Measurements from ENCODE around the gene SEC23A. TPM values are rescaled to one million over a fixed set of nuclear protein-coding genes. Genes with fewer than 3 reads are reported as not detected.

The SEC23A gene
- total and polyA plus RNA-seq, 4 donors: 36.5 to 169 (median 52.1) TPM

GRCh38 chr14:39085933-39086332, 17.1 kb downstream of the SEC23A start:
- H3K36me3 ChIP-seq (ENCODE audit: control insufficient read depth in 4 of 4, insufficient read depth in 3 of 4, low read depth in 1 of 4, low read length in 3 of 4): peaks cover 12 to 59% (median 47%) of the 10 kb centered on the region in 4 donors
- H3K9ac ChIP-seq (ENCODE audit: low read depth in 1 of 2, low read length in 2 of 2): no peak overlapping the region
- WGBS: 92% methylated on average over 7 of the region's 7 CpGs
- no peaks in the 10 kb centered on the region for H3K9me3 ChIP-seq (ENCODE audit: control insufficient read depth in 4 of 4, low read length in 3 of 4)
- H3K4me1 ChIP-seq (ENCODE audit: control insufficient read depth in 4 of 4, insufficient read depth in 4 of 4, low read length in 3 of 4): peaks cover 2 to 7% (median 6%) of the 10 kb centered on the region in 4 donors
- no peak for TF ChIP-seq HNF4A (conservative IDR thresholded peaks at IDR 0.05)
- TF ChIP-seq EGR1 (IDR thresholded peaks at IDR 0.05; ENCODE audit: low read depth in 2 of 2): no peak
- no peak for TF ChIP-seq ATF3 (IDR thresholded peaks at IDR 0.05)
- no peak for TF ChIP-seq REST (IDR thresholded peaks at IDR 0.05)
- no peak for TF ChIP-seq FOXA1 (IDR thresholded peaks at IDR 0.05)
- no peak for TF ChIP-seq HNF4G (IDR thresholded peaks at IDR 0.05)
- no peak for TF ChIP-seq RXRA (IDR thresholded peaks at IDR 0.05)
- no peak for TF ChIP-seq FOXA2 (IDR thresholded peaks at IDR 0.05)
- no peak for TF ChIP-seq GABPA (IDR thresholded peaks at IDR 0.05 in 1 of 2, conservative IDR thresholded peaks at IDR 0.05 in 1 of 2)
- TF ChIP-seq RAD21 (IDR thresholded peaks at IDR 0.05): no peak
- no peak for TF ChIP-seq TAF1 (conservative IDR thresholded peaks at IDR 0.05)
- TF ChIP-seq YY1 (IDR thresholded peaks at IDR 0.05): no peak
- no peak for TF ChIP-seq ZBTB33 (IDR thresholded peaks at IDR 0.05)
- no peak for TF ChIP-seq MAX (IDR thresholded peaks at IDR 0.05)
- TF ChIP-seq JUND (IDR thresholded peaks at IDR 0.05): no peak
- H3K27ac ChIP-seq (ENCODE audit: low read depth in 1 of 2, low read length in 2 of 2): no peak overlapping the region
- no peak for DNase-seq (ENCODE audit: low spot score)
- H3K4me3 ChIP-seq (ENCODE audit: low read depth in 1 of 3, low read length in 3 of 3): no peak overlapping the region
- no peaks in the 10 kb centered on the region for H3K27me3 ChIP-seq (ENCODE audit: control insufficient read depth in 4 of 4, insufficient read depth in 4 of 4, low read length in 3 of 4)

GRCh38 chr14:39083127-39083526, 19.9 kb downstream of the SEC23A start:
- TF ChIP-seq EGR1 (IDR thresholded peaks at IDR 0.05; ENCODE audit: low read depth in 2 of 2): no peak
- TF ChIP-seq RXRA (IDR thresholded peaks at IDR 0.05): no peak
- no peak for TF ChIP-seq HNF4A (conservative IDR thresholded peaks at IDR 0.05)
- TF ChIP-seq SP1 (IDR thresholded peaks at IDR 0.05): no peak
- TF ChIP-seq YY1 (IDR thresholded peaks at IDR 0.05): no peak
- no peak for TF ChIP-seq GABPA (IDR thresholded peaks at IDR 0.05 in 1 of 2, conservative IDR thresholded peaks at IDR 0.05 in 1 of 2)
- TF ChIP-seq FOXA2 (IDR thresholded peaks at IDR 0.05): no peak
- no peak for TF ChIP-seq RAD21 (IDR thresholded peaks at IDR 0.05)
- TF ChIP-seq NR2F2 (IDR thresholded peaks at IDR 0.05): no peak
- TF ChIP-seq ATF3 (IDR thresholded peaks at IDR 0.05): no peak
- no peak for TF ChIP-seq MAX (IDR thresholded peaks at IDR 0.05)
- Histone ChIP-seq H3K27ac (ENCODE audit: low read depth in 1 of 2, low read length in 2 of 2) (no peak overlapping the region), H3K9ac (ENCODE audit: low read depth in 1 of 2, low read length in 2 of 2) (no peak overlapping the region), H3K4me1 (ENCODE audit: control insufficient read depth in 4 of 4, insufficient read depth in 4 of 4, low read length in 3 of 4) (no peaks in the 10 kb centered on the region), H3K36me3 (ENCODE audit: control insufficient read depth in 4 of 4, insufficient read depth in 3 of 4, low read depth in 1 of 4, low read length in 3 of 4) (peaks cover 13 to 55% (median 49%) of the 10 kb centered on the region in 4 donors), H3K27me3 (ENCODE audit: control insufficient read depth in 4 of 4, insufficient read depth in 4 of 4, low read length in 3 of 4) (no peaks in the 10 kb centered on the region), H3K9me3 (ENCODE audit: control insufficient read depth in 4 of 4, low read length in 3 of 4) (no peaks in the 10 kb centered on the region), H3K4me3 (ENCODE audit: low read depth in 1 of 3, low read length in 3 of 3) (no peak overlapping the region)
- WGBS: 77% methylated on average over 5 of the region's 5 CpGs
- no peak for DNase-seq (ENCODE audit: low spot score)

All from liver (tissue), 9 donors.